Thyroid gland (tissue), 4 donors: Measurements from ENCODE around the gene TPCN2.
"Not testable (repeated sequence)": the region's sequence is repeated elsewhere in the genome, so short reads cannot be mapped to it uniquely, and the experiment has no call there.

Experiments used
- CTCF ChIP-seq, 6 experiments: fragments of 200-600 bp in 3 of 6; fragments of 450-650 bp in 3 of 6; sonication (generic) in 3 of 6; IDR thresholded peaks; one replicate each; pipeline ENCODE4 v1.5.1; 2016 to 2019; ENCODE audit warnings: antibody characterized with exemption in 6 of 6, mild to moderate bottlenecking in 2 of 6, inconsistent platforms in 1 of 6, moderate library complexity in 1 of 6
- POLR2A ChIP-seq, 2 donors: fragments of 450-650 bp; IDR thresholded peaks; one replicate each; pipeline ENCODE4 v1.6.1; 2017; ENCODE audit warnings: antibody characterized with exemption in 2 of 2, mild to moderate bottlenecking in 2 of 2, moderate library complexity in 1 of 2

DNA sequence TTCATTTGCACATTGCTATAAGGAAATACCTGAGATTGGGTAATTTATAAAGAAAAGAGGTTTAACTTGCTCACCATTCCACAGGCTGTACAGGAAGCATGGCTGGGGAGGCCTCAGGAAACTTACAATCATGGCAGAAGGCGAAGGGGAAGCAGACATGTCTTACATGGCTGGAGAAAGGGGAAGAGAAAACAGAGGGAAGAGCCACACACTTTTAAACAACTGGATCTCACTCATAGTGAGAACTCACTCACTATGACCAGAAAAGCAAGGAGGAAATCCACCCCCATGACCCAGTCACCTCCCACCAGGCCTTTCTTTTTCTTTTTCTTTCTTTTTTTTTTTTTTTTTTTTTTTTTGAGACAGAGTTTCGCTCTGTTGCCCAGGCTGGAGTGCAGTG is 85.5 kb downstream of the TPCN2 start:
- not testable (repeated sequence) for TF ChIP-seq POLR2A, CTCF (IDR thresholded peaks at IDR 0.05)
